ENCODE data around the gene TGFBR1.

Gene TGFBR1

DNA sequence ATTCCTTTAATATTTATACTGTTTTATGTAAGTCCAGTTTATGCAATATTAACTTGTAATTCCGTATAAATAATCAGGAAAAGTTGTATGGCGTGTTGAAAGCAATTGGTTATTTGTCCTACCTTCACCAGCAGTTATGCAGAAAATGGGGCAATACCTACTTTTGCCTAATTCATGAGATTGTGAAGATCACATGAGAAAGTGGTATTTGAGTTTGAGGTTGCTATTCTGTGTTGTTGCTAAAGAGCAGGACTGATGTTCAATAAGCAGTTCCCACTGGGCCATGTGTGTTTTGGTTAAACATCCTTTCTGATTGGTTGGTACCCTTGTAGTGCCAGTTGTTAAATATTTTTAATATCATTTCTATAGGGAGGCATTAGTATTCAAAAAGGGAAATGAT lies 3.2 kb downstream of the TGFBR1 start:
- no peak for DNase-seq

DNA sequence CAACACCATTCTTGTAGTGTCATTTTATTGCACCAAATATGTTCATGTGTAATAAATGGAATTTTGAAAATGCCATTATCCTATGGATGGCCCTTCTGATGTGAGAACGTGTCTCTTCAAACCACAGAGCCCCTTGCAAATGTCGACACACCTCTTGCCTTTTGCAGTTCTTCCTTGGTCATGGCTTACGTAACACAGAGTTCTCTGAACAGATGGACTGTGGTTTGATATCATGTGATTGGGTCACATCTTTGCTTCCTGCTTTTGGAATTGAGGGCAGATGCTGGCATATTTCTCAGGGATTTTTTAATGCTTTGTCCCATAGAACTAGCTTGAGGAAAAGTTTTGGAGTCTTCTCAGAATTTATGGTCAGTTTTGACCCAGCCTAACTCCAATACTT lies 4.6 kb downstream of the TGFBR1 start:
- DNase-seq, result no peak

DNA sequence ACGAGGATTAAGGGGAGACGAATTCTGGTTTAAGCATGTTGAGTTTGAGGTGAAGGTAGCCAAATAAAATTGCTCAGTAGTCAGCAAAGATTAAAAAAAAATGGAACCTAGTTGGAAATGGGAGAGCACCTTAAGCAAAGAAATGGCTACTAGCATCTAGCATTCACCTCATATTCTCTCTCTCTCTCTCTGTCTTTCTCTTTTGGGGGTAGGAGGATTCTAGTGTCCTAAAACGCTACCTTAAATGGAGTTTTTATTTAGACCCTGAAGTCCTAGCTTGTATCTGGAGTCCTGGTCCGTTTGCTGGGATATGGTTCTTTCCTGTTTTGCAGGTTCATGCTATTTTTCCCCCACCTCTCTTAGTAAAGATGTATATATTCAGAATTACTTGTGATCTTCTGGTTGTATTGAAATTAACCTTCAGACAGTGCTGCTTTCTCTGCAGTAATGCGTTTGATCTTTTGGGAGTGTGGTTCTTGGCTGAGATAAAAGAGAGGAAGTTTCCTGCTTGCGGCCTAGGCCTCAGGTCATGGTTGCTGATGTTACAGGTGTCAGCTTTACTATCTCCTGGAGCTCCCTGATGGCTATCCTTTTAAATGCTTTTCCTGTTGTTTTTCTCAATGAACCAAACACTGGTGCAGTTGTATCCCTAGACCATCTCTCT lies 8.0 kb downstream of the TGFBR1 start:
- DNase-seq, result no peak

DNA sequence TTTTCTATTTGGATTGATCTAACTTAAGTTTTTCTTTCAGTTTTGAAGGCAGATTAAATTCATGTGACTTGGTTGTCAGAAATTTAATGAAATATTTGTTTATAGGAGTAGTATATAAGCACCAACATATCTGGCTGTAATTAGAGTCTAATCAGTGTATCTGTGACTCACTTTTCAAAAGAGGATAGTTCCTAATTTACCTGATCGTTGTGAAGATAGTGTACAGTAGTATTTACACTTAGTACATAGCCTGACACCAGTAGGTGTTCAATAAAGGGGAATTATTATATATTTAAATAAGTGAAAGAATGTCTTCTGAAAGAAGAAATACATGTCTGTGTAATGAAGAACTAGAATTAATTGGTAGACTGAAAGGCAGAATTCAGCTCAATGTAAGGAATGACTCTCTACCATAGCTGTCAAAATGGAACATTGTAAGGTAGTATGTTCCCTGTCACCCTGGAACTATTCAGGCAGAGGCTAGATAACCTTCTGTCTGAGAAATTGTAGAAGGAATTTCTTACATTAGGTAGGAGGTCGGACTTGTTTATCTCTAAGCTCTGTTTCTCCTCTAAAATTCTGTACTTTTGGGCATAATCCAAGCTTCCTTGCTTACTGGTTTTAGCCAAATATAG lies 8.6 kb downstream of the TGFBR1 start:
- DNase-seq, result no peak

DNA sequence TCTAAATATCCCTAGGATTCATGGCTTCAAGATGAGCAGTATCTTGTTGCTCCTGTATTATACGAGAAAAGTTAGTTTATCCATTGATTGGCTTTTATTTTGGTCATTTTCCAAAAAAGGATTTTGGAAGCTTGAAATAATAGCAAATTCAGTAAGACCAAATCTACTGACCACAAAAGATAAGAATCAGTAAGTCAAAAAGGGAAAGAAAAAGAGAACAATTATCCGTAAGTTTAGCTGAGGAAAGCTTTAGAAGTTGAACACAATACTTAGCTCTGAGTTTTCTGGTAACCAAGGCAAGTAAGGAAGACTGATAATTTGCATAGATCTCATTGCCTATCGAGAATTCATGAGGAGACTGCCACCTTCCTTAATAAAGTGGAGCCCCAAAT lies 9.1 kb downstream of the TGFBR1 start:
- no peak for DNase-seq

DNA sequence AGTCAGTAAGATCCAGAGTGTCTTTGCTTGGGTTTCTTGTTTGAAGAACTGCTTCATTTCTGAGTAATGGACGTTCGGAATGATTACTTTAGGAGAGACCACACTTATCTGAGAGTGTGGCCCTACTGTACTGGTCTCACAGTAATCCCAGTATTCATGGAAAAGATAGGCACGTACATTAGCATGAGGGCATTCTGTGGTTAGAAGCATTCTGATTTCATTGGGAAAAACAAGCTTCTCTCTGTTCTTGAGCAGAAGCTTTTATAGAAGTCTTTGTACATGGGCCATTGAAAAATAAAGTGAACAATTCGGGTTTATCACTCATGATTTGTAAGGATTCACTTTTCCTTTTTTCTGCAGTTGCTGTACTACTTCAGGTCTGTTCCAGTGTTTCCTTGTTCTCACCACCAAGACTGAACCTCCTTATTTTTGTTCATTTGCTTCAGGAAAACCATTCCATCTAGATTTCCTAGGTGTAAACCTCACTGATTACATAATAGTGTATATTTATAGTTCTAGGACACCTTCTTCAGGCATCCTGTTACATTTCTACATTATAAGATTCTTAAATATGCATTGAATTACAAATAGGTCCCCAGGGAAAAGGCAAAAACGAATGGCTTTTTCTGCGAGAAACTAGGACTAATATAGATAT lies 10.1 kb downstream of the TGFBR1 start:
- no peak for DNase-seq

DNA sequence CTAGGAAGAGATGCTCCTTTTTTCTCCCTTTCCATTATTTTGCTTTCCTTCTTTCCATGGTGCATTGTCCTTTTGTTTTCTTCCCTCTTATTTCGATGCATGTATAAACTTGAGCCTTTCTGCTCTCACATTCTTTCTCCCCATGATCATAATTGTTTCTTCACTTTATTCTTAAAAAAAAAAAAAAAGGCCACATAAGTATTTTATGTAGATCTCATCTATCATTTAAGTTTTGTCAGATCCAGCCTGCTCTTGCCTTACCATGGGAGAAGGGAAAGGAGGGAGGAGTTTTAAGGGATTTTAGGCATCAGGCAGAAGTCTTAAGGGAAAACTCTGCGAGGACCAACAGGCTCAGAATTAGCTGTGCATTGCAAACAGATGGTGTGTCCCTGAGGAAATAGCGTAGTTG lies 11.1 kb downstream of the TGFBR1 start:
- no peak for DNase-seq

DNA sequence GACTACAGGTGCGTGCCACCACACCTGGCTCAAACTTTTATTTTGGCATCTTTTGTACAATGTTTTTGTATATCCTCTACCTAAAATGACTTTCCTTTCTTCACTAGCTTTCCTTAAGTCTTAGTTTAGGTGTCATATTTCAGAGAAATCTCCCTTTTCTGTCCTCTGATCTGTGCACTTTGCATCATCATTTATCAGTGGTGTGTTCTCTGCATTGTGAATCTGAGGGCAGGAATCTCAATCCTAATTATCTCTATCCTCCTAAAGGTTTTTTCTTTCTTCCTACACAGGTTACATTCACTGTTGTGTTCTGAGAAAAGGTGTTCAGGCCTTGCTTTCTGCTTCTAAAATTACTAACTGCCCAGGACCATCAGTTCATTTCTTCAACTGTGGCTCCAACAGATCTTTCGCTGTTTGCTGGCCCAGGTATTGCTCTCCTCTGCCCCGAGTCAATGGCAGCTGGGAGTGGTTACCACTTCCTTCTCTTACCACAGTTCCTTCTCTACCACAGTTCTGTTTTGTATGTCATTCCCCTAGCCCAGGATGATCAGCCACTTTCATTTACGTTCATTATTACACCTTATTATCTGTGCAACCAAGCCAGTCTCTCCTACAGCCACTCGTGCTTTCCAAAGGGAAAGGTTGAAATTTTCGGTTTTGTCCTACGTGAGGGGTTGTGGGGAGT lies 14.0 kb downstream of the TGFBR1 start:
- no peak for DNase-seq

DNA sequence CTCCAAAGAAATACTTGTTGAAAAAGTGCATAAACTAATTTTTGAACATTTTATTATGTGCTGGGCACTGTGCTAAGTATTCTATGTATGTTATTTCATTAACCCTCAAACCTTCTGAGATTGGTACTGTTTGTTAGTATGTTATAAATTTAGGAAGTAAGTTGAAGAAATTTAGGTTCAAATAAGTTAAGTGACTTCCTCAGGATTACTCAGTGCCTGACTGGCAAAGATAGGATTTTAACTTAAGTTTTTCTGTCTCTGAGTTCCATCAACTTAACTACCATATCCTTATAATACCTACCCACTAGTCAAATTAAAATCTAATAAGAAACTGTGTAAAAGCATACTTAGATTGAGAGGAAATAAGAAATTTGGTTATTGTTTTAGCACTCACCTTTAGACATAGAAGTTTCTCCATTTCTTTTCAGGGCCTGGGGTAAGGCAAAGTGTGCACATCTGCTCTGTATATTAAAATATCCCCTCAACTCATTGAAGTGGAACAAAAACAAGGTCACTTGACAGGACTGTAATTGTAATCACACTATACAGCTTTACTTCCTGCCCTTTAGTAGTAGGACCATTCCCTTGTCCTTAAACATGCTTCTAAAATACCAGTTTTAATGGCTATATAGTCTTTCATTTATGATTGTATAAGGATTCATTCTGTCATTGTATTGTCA lies 15.2 kb downstream of the TGFBR1 start:
- DNase-seq, result no peak

DNA sequence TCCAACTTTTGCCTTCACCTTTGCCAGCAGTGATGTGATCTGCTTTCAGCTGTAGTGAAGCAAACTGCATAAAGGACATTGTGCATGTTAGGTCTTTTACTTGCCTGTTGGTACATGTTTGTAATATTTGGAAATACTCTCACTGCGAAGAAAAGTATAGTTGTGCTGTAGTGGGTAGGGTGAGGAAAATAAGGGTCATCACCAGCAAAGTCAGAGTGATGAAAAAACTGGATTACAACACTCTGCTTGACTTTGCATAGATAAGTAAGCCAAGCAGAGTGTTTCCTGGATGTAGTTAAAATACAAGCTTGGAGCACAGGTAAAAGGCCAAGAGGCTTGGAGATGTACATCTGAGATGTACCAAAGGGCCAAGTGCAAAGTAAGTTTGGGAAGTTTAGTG lies 16.7 kb downstream of the TGFBR1 start:
- DNase-seq, result no peak

DNA sequence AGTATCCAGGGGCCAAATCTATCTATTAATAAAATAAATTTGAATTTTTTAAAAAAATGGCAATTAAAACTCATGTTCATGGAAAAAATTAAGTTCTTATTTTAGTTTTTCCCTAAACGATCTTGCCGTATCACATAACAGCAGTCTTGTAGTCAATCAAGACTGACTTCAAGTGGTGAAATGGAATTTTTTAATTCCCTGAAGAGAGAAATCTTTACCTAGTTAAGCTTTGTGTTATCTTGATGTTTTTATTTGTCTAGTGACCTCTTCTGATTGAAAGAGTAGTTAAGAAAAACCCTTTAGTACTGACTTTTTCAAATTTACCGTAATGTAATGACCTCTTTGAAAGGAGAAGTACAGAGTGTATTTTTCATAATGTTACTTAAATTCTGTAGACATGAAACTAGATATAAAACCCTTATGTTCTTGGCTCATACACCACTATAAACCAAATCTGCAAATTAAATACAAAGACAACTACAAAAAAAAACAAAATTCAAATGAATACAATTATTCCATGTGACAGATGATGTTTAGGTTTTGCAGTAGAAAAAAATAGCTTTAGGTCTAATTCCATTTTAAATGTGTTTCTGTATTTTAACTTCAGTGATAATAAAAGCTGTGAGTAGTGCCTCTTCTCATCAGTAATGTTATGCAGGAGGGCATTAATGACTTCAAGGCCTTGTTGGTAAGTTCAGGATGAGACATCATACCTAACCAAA lies 19.8 kb downstream of the TGFBR1 start:
- no peak for DNase-seq

DNA sequence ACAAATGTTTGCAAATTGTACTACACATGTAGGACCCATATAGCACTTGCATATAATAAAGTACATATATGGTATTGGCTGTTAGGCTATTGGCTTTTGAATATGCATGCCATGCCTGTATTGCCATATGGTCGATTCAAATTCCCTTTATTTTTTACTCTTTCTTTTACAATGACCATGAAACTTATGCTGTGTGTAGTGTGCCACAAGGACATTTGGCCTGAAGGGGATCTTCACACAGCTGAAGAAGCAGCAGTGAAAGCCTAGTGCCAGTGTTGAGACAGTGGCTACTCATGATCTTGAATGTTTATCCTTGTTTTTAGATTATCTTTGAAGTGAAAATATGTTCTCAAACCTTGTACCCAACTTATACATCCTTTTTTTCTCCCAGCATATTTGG lies 20.5 kb downstream of the TGFBR1 start:
- DNase-seq, result no peak

DNA sequence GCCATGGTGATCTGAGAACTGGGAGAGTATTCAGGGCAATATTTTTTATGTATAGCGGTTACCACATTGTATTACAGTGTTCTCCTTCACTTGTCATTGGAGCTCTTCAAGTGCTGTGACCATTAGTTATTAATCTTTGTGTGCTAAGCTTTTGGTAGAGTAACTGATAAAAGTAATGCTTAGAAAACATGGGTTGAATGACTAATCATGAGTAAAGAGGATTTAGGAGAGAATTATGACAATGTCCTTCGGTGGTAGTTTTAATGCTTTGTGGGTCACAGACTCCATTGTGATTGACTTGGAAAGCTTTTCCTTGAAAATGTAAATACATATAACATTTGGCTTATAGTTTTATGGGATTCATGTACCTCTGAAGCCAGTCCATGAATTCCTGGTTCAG lies 21.4 kb downstream of the TGFBR1 start:
- DNase-seq, result no peak

DNA sequence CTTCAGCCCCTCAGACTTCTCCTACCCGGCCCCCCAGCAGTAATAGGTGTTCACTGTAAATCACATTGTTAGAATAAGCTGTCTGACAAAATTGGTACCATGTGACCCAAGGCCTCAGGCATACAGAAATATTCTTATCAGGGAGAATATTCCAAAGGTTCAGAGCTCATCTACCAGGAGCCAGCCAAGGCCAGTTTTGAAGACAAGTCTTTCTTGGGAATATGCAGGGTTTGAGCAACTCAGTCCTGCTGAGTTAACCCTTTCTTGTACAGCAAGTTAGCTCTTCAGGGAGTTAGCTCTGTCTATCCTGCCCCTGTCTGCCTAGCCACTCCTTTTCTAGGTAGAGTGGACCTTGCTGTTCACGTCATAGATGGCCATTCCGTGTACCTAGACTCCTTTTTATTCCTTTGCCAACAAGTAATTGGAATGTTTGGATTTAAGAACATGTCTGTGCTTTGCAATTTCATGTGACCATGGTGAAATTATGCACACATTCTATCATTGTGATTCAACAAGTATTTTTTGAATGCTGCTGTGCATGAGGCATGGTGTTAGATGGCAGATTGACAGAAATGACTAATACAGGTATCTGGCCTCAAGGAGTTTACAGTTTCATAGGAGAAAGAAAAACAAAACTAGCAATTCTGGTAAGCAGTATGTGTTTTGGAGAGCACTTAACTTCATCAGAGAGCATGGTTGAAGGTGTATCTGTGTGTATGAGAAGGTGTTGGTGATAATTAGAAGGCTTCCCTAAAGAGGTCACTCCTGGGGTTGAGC lies 22.6 kb downstream of the TGFBR1 start:
- no peak for DNase-seq

DNA sequence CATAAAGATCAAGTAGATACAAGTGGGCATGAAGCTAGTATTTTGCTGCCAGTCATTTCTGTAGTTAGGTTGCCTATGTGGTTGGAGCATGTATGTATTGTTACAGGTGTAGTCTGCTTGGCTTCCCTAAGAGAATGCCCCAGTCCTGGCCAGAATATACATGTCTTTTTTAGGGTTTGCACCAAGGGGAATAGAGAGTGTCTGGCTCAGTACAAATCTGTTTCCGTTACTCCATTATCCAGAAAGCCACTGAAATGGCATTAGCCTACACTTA lies 23.2 kb downstream of the TGFBR1 start:
- DNase-seq, result no peak

DNA sequence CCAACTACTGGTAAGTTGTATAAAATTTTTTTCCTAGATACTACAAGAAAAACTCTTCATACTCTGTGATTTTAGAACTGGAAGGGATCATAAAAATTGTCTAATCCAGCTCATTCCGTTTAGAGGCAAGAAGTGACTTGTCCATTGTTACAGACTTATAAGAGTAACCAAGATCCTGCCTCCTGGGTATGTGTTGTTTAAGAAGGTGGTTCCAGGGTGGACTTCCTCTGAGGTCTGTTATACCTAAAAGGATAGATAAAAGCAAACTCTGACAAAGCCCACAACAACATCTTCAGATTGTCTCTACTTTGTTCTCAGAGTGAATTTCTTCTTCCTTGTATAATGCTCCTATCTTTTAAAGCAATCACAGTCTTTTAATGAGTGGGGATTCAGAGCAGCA lies 24.2 kb downstream of the TGFBR1 start:
- DNase-seq, result no peak

DNA sequence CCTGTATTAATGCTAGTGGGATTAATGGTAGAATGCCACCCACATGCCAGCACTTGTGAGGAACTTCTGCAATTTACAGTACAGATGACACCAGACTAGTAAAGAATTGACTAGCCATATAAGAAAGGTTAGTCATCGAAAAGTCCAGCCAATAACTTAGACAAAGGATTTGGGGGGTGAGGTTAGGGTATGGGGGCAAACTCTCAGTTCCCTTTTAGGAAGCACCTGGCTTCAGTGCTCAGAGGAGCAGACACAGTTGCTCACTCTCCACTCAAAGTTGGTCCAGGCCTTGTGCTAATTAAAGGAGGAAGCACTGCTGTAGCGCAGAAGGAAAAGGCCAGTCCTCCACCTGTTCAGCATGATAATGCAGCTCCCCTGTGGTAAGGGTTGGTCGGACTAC lies 25.2 kb downstream of the TGFBR1 start:
- DNase-seq, result no peak

DNA sequence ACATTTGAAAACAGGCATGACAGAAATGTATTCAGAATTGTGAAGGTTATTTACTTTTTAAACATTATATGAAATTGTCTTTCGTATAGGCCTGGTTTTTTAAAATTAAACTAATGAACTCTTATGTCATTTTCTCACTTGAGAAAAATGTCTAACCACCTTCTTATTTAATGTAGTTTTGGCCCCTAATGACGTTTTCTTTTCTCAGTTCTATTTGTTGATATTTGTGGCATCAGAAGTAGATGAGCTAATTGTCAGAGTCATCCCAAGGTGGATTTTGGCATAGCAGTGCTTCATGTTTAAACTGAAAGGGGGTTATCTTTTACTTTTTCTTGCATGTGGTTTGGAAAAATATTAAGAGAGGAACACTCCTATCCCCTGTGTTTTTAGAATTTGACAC lies 28.2 kb downstream of the TGFBR1 start:
- DNase-seq, result no peak

DNA sequence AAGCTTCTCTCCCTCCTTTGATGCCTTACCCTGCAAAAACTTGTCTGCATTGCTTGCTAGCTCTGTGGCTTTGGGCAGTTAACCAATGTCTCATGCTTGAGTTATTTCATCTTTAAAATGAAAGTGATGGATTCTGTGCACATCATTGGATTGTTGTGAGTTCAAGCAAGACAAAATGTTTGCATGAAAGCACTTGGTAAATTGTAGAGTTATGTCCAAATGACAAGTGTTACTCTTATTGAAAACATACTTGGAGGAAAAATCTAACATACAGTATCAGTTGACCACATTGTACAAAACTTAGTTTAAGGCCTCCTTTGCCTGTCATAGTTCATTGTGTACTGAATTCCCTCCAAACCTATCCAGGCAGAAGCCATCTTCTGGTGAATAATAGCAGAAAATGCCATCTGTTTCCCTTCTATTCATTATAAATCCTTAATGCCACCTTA lies 30.0 kb downstream of the TGFBR1 start:
- no peak for DNase-seq

DNA sequence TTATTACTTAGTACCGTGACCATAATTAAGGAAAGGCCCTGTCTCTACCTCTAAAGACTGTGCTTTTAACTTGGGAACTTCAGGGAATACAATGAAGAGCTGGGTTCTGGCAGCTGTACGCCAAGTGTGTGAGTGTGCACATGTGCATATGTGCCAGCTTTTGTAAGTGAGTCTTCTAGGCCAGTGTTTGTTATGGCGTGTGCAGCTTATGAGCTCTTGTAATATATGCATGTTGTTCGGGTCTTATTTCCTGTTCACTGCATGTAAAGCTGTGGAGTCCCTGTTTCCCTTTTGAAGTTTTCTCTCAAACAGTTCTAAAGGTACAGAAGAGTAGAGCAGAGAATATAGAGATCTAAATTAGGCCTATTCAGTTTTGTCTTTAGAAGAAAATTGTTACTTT lies 30.5 kb downstream of the TGFBR1 start:
- no peak for DNase-seq

DNA sequence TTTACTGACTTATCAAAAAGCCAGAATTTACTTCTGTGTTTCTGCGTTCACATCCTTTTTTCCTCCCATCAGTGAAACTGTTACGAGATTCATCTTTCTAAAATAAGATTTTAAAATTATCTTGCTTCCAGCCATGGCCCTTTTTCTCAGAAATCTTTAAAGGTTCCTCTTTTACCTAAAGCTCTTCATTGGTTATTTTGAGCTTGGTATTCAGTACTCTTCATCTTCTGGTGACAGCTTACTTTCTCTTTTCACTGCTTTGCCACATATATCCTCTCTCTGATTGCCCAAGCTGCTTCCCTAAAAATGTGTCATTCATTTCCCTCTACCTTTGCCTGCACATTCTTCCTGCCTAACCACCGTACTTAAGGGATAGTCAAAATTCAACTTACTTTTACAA lies 32.3 kb downstream of the TGFBR1 start:
- no peak for DNase-seq

DNA sequence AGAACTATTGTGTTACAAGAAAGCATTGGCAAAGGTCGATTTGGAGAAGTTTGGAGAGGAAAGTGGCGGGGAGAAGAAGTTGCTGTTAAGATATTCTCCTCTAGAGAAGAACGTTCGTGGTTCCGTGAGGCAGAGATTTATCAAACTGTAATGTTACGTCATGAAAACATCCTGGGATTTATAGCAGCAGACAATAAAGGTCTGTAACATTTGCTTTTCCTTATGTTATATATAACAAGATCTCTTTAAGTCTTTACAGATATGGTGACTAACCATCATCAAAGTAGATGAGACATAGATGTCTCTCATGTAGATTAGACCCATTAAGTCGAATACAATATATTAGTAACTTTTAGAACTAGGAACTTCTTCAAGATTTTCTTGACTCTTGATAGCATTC lies 33.0 kb downstream of the TGFBR1 start:
- no peak for DNase-seq
